ENCODE results near the gene PAPOLG.
"Not testable (repeated sequence)": the region's sequence is repeated elsewhere in the genome, so short reads cannot be mapped to it uniquely, and the experiment has no call there.

The PAPOLG gene

DNA sequence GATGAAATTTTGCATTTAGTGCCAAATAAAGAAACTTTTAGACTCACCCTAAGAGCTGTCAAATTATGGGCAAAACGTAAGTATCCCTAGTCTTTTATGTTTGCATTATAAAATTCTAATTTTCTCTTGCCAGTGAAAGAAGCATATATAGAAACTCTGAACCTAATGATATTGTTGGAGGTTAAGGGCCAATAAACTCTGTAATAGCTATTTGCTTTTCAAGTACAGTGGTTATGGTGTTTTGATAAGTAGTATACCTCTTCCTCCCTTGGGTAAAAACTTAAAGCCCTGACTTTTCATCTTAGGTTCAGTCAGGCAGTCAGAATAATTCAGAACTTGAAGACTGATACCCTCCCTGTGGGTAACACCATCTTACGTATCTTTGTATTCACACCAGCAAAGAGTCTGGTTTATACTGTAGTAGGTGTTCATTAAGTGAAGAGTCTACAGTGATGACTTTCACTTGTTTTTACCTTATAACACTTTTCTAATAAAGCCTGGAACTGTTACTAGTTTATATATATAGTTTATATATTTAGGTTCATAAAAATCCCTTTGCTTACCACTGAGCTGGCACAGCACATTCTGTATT, 19.1 kb downstream of the PAPOLG start:
- no peak for DNase-seq (ENCODE audit: low spot score)

DNA sequence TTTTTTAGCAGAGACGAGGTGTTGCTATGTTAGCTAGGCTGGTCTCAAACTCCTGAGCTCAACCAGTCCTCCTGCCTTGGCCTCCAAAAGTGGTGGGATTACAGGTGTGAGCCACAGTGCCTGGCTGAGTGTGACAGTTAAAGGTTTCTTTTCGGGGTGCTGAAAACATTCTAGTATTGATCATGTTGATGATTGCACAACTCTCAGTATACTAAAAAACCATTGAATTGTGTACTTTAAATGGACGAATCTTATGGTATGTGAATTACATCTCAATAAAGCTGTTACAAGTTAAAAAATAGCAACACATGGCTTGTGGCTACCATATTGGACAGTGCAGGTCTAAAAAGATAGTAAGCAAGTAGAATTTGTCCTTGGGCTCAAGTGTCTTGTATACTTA, 22.3 kb downstream of the PAPOLG start:
- no peak for DNase-seq (ENCODE audit: low spot score)

DNA sequence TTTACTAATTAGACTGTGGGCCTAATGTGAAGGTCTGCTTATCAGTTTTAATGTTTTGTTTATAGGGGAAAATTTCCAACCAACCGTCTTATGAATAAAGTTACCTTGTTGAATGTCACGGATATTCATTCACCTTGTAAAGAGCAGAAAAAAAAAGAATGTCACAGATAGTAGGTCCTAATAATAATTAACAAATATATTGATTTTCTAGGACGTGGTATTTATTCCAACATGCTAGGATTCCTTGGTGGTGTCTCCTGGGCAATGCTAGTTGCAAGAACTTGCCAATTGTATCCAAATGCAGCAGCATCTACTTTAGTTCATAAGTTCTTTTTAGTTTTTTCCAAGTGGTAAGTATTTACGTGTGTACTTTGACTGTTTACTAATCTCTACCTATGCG, 23.4 kb downstream of the PAPOLG start:
- no peak for DNase-seq (ENCODE audit: low spot score)

DNA sequence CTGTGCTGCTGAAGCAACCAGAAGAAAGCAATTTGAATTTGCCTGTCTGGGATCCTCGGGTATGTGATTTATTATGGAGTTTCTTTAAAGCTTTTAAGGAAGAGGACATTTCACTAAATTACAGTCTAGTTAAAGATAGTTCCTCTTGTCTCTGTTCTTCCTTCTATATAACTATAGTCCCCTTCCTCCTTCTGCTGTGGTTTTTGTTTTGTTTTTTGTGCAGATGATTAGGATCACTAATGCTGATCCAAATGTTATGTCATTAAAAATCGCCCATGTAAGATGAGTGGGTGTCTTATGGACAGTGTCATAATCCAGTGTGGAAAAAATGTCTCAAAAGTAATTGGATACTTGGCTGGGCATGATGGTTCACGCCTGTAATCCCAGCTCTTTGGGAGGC, 24.7 kb downstream of the PAPOLG start:
- DNase-seq (ENCODE audit: low spot score): no peak

DNA sequence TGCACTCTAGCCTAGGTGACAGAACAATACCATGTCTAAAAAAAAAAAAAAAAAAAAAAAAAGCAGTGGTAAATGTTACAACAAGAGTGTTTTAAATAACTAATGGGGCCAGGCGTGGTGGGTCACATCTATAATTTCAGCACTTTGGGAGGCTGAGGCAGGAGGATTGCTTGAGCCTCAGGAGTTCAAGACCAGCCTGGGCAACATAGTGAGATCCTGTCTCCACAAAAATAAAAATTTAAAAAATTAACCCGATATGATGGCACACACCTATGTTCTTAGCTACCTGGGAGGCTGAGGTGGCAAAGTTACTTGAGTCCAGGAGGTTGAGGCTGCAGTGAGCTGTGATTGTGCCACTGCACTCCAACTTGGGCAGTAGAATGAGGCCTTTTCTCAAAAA, 37.1 kb downstream of the PAPOLG start:
- no peak for DNase-seq (ENCODE audit: low spot score)

DNA sequence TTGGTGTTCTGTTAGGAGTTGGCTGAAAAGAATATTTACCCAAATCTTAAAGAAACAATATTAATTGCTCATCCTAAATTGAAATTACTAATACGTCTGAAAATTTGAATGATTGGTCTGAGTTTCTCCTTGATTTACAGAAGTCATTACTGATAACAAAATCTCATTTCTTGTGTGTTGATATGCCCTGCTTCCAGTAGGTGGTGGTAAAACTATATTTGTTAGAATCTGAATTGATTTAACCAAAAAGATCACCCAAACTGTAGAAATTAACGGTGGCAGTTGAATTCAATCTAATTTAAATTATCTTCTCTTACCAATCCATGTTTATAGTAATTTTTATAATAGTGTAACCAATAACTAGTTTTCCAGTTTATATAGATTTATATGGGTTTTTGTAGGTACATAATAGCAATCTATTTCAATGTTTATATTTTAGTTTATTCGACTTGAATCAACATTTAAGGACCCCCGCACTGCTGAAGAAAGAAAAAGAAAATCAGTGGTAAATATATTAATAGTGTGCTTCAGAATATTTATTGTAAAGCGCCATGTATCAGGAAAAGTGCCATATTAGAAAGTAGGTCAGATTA, 38.3 kb downstream of the PAPOLG start:
- peak; percentile 55 for DNase-seq (ENCODE audit: low spot score)

DNA sequence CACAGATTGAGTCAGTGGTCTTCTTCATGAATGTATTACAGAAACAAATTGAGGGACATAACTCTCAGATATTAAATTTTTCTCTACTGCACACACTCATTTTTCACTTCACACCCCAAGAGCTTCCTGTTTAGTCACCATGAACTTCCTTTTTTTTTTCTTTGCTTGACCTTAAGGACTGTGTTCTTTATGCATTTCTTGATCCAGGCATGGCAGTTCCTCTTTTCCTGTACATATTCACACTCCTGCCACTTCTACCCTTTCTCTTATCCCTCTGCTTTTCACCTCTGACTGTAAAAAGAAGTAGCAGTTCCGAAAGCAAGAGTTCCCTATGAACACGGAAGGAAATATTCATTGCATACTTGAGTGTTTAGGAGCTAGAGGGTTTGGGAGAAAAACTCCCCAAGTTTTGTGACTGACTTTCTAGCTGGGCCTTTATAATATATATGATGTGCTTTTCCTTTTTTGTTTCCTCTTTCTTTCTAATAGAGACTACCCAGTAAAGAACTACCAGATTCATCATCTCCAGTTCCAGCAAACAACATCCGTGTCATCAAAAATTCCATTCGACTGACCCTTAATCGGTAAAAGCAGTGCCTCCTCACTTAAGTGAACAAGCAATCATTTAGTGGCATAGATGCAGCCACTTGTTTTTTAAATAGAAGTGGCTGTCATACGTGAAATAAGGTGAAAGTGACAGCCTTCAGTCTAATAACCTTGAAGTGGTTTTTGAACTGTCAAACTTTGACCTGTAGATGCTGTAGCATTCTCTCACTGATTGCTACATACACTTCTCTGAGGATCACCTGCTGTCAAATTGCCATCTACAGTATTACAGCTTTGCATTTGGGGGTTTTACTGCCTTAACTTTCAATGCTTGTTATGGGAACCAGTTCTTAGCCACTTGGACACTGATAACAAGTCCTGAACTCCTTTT, 40.8 kb downstream of the PAPOLG start:
- no peak for DNase-seq (ENCODE audit: low spot score)

DNA sequence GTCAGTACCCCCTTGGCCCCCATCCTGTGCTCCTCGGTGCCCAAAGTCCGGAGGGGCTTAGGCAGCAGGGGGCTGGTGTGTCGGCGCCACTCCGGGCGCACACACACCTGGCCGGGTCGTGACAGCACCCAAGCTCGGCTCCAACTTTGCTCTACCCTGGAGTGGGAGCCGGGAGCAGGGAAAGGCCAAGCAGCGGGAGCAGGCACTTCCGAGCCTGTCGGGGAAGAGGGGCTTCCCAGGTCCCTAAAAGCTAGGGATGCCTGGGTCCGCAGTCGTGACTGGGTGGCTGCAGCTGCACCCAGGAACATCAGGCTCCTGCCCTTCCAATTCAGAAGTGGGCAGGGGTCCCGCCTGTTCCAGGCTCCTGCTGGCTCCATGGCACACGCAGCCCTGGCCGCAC, 48.4 kb downstream of the PAPOLG start:
- no peak for DNase-seq (ENCODE audit: low spot score)

DNA sequence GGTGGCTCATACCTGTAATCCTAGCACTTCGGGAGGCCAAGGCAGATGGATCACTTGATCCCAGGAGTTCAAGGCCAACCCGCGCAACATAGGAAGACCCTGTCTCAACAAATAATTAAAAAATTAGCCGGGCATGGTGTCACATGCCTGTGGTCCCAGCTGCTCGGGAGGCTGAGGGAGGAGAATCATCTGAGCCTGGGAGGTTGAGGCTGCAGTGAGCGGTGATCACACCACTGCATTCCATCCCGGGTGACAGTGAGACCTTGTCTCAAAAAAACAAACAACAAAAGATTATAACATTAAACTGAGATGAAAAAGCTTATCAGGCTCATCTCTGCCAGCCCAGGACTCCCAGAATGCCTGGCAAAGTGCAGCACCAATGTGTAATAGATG, 50.5 kb downstream of the PAPOLG start:
- DNase-seq (ENCODE audit: low spot score): no peak

DNA sequence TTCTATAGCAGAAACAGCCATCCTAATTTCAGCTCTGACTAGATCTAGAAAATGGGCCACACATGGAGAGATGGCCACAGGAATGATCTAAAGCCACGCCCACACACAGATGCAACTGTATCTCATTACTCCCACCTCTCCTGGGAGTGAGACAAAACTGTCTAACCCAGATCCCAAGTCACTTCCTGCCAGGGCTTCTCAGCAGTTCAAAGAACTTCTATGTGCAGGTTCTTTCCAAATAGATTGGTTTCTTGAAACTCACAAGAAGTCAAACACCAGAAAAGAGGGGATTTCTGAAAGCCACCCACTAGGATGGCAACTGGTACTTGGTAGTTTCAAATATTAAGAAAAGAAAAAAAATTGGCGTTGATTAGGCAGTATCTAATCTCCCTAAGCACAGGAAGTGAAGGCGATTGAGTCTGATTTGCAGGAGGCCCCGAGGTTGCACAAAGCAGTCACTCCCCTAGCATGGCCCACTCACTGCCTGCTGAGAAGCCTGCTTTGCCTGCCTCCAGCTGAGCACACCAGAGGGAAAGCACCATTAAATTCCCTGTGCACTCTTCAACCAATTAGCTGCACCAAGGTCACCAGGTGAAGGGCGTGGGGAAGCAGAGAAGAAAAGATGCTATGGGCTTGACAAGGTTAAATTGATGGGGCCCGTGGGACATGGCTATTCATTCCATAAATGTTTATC, 51.1 kb downstream of the PAPOLG start:
- peak; percentile 77 for DNase-seq (ENCODE audit: low spot score)

DNA sequence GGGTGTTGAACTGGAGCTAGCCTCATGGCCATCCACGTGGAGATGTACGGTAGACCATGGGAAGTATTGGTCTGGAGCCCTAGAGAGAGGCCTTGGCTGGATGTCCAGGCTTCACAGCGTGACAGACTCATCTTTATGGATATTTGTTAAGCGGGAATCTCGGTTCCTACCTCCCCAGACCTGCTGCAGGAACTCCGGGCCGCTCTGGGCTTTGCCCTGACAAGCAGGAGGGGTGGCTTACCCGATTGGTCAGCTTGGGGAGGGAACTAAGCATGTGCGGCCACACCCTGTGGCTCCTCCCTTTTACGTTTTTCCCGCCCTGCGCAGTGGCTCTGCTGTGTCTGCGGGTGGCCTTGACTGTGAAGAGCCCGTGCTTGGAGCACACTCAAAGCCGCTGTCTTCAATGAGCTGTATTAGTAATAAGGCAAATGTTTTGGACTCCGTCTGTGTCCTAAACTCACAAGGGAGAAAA, 52.3 kb downstream of the PAPOLG start:
- no peak for DNase-seq (ENCODE audit: low spot score)

DNA sequence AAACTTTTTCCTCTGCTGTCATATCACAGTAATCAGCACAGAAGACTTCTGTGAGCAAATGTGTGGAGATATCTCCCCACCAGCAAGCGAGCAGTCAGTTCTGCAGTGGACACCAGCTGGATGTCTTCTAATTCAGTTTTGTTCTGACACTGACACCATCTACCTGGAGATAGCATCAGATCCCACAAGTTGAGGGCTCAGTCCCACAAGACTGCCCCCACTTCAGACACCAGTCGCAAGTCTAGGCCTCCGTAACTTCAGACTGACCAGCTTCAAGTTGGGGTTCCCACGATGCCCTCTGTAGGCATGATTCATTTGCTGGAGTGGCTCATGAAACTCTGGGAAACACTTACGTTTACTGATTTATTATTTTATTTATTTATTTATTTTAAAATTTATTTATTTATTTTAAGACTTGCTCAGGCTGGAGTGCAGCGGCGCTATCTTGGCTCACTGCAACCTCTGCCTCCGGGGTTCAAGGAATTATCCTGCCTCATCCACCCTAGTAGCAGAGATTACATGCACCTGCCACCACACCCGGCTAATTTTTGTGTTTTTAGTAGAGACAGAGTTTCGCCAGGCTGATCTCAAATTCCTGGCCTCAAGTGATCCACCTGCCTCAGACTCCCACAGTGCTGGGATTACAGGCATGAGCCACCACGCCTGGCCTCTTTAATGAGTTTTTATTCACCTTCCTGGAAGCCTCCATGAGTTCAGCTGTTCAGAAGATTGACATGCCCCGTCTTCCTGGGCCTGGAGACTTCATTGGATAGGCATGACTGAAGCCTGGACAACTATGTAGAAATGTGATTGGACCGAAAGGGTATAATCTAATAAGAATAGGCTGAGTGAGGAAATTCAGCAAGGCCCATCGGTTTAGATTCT, 55.7 kb downstream of the PAPOLG start:
- DNase-seq (ENCODE audit: low spot score): no peak

DNA sequence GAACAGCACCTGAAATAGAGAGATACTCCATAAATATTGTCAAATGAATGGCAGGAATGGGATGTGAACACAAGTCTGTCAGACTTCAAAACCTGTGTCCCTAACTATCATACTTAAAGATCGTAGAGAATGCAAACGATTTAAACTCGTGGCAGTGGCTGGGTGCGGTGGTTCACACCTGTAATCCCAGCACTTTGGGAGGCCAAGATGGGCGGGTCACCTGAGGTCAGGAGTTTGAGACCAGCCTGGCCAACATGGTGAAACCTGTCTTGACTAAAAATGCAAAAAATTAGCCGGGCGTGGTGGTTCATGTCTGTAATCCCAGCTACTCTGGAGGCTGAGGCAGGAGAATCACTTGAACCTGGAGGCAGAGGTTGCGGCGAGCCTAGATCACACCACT, 61.1 kb downstream of the PAPOLG start:
- DNase-seq (ENCODE audit: low spot score): not testable (repeated sequence)

DNA sequence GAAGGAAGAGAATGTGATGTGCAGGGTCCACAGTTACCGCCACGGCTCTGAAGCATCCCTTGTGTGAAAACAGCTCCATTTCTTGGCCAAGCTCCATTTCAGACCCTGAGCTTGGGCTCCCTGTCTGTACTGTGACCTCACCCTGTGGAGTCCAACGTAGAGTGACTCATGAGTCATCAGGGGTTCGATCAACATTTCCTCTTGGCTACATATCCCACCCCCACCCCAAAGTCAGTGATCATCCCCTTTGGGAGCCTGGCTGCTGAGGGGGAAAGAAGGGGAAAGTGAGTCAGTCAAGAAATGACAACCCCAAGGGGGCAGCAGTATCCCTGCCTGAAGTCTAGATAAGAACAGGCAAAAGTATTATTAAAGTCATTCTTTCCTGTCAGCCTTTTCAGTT, 62.2 kb downstream of the PAPOLG start:
- no peak for DNase-seq (ENCODE audit: low spot score)

DNA sequence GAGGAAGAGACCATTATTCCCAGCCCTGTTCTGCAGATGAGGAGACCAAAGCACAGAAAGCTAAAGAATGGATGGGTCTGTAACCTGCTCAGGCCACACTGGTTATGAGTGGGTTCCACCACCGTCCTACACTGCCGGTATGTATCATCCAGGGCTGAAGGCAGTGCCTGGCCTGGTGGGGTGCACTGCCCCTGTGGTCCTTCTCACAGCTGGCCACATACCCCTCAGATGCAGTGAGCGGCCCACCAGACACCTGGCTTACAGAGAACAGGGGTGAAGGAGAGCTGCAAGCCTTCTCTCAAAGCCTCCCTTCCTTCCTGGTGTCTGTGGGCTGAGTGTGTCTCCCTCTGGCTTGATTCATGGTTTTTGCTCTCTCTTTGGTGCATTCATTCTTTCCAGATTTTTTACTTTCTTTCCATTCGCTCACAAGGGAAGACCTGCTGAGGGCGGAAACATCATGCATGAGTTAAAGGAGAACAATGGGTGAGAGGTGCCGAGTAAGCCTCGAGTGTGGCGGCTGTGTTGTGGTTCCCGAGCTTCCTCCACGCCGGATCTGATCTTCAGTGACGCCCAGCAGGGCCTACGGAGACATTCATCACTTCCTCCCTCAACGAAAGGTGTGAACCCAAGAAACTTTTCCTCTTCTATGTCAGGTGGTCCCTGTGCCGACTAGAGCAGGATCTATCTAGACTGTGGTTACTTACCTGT, 63.2 kb downstream of the PAPOLG start:
- no peak for DNase-seq (ENCODE audit: low spot score)

DNA sequence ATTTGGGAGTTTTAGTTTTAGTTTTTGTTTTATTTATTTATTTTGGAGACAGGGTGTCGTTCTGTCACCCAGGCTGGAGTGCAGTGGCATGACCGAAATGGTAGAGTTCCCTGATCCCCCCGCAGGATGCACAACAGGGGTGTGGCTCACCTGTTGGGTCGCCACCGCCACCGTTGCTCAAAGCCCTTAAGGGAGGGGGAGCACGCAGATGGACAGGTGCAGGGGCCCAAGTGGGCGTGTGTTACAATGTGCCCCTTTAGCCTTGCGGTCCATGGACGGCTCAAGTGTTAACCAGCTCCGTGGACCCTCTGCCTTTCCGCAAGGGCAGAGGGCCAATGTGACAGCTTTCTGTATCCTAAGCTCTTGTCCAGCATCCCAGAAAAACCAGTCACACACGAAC, 63.9 kb downstream of the PAPOLG start:
- DNase-seq (ENCODE audit: low spot score): no peak

DNA sequence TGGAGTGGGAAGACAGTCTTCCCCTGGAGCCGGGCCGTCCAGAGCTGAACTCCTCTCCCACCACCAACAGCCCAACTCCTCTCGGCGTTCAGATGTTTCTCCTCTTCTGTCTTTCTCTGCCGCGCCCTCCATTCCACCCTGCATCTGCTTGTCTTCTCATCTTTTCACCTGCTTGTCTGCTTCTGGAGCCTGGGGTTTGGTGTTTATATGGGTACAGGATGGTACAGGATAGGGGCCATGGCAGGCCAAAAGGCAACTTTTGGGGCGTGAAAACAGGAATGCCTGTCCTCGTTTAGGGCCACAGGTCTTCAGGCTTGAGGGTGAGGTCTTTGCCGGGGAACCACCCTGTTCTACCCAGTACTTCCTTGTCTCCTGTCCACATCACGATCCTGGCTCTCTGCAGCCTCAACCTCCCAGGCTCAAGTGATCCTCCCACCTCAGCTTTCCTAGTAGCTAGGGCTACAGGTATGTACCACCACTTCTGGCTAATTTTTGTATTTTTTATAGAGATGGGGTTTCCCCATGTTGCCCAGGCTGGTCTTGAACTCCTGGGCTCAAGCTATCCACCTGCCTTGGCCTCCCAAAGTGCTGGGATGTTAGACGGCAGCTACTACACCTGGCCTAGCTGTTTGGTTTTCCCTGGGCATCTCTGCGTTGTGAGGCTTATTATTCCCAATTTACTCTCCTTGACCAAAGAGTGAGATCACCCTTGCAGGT, 64.5 kb downstream of the PAPOLG start:
- no peak for DNase-seq (ENCODE audit: low spot score)

DNA sequence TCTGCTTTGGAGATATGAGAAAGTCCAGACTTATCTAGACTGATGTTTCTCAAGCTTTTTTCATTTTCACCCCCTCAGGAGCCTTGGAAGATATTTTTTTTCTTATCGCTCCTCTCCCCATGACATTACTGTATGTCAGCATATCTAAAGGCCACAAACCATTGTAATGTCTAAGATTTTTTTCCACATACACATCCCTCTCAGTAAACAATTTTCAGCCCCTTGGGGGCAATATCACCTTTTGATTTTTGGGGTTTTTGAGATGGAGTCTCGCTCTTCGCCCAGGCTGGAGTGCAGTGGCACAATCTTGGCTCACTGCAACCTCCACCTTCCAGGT, 65.0 kb downstream of the PAPOLG start:
- no peak for DNase-seq (ENCODE audit: low spot score)

DNA sequence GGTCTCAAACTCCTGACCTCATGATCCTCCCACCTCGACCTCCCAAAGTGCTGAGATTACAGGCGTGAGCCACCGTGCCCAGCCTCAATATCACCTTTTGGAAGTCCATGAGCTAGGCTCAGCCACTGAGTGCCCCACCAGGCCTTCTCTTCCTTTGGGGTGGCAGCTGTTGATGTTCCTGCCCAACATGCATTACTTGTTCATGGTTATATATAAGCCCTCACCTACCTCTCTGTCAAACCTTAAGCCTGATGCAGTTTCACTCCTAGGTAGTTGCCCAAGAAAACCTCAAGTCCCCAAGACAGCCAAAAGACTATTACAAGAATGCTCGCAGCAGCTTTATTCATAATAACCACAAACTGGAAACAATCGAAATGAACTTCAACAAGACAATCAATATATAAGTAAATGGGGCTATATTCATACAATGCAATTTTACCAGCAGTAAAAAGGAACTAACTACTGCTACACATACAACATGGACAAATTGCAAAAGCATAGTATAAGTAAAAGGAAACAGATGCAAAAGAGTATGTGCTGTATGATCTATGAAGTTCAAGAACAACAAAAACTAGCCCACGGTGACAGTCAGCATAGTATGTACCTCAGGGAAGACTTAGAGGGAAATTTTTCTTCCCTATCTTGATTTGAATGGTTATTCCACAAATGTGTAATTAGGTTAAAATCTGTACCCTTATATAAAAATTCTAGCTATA, 65.7 kb downstream of the PAPOLG start:
- no peak for DNase-seq (ENCODE audit: low spot score)

DNA sequence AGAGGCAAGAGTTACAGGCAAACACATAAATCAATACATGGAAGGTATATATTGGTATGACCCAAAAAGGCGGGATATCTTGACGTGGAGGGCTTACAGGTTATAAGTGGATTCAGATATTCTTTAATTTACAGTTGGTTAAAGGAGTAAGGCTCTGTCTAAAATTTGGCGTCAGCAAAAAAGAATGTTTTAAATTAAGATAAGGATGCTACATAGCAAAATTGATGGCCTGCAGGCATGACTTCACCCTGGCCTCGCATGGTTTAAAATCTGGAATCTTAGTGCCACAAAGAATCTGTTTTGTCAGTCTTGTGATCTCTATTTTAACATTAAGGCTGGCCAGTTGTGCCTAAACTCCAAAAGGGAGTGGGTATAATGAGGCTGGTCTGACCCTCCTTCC, 66.9 kb downstream of the PAPOLG start:
- no peak for DNase-seq (ENCODE audit: low spot score)
